Measurements from ENCODE around the gene TTPAL.

DNA sequence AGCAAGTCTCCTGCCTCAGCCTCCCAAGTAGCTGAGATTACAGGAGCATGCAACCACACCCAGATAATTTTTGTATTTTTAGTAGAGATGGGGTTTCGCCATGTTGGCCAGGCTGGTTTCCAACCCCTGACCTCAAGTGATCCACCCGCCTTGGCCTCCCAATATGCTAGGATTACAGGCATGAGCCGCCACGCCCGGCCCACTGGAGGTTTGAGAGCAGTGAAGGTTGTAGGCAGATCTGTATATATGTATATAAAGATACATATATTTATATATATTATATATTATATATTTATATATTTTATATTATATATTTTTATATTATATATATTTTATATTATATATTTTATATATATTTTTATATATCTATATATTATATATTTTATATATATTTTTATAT, 38.2 kb upstream of the TTPAL start:
- TF ChIP-seq EP300 (IDR thresholded peaks at IDR 0.05; ENCODE audit: borderline replicate concordance in 1 of 2, low read depth in 1 of 2, low read length in 1 of 2) (no peak), NFIC (IDR thresholded peaks at IDR 0.05; ENCODE audit: borderline replicate concordance) (no peak)
- TF ChIP-seq, protein P1, sequence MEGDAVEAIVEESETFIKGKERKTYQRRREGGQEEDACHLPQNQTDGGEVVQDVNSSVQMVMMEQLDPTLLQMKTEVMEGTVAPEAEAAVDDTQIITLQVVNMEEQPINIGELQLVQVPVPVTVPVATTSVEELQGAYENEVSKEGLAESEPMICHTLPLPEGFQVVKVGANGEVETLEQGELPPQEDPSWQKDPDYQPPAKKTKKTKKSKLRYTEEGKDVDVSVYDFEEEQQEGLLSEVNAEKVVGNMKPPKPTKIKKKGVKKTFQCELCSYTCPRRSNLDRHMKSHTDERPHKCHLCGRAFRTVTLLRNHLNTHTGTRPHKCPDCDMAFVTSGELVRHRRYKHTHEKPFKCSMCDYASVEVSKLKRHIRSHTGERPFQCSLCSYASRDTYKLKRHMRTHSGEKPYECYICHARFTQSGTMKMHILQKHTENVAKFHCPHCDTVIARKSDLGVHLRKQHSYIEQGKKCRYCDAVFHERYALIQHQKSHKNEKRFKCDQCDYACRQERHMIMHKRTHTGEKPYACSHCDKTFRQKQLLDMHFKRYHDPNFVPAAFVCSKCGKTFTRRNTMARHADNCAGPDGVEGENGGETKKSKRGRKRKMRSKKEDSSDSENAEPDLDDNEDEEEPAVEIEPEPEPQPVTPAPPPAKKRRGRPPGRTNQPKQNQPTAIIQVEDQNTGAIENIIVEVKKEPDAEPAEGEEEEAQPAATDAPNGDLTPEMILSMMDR (IDR thresholded peaks at IDR 0.05) = no peak
